Gastroesophageal sphincter (tissue), 4 donors: ENCODE results near the gene OSTN. TPM values are rescaled to one million over a fixed set of nuclear protein-coding genes. Genes with fewer than 3 reads are reported as not detected.

Source experiments
- ATAC-seq: fragments of 150-250 bp; one replicate; pipeline ENCODE4 v1.9.1; 2016; ENCODE audit warnings: mild to moderate bottlenecking, moderate library complexity
- H3K27ac ChIP-seq, 4 donors: fragments of 200-600 bp; sonication (generic) in 3 of 4; 1 replicate in 3 of 4; 2 replicates in 1 of 4; pipeline ENCODE4 v1.5.1; 2016 to 2019
- H3K27me3 ChIP-seq: fragments of 200-600 bp; sonication (generic); one replicate; pipeline ENCODE4 v1.5.1; 2019
- H3K36me3 ChIP-seq, 2 donors: fragments of 200-600 bp; sonication (generic); one replicate each; pipeline ENCODE4 v1.5.1; 2019; ENCODE audit warnings: control low read depth in 1 of 2
- H3K4me1 ChIP-seq, 3 donors: fragments of 200-600 bp; sonication (generic); 1 replicate in 2 of 3; 2 replicates in 1 of 3; pipeline ENCODE4 v1.5.1; 2016 to 2019; ENCODE audit warnings: control low read depth in 2 of 3
- H3K4me3 ChIP-seq, 2 donors: fragments of 200-600 bp; sonication (generic); one replicate each; pipeline ENCODE4 v1.5.1; 2019; ENCODE audit warnings: mild to moderate bottlenecking in 1 of 2, moderate library complexity in 1 of 2
- H3K9me3 ChIP-seq, 3 donors: fragments of 200-600 bp; sonication (generic); one replicate each; pipeline ENCODE4 v1.5.1; 2017 to 2019; ENCODE audit warnings: control low read depth in 2 of 3
- CTCF ChIP-seq, 4 experiments: fragments of 200-600 bp in 2 of 4; fragments of 450-650 bp in 2 of 4; sonication (generic) in 1 of 4; IDR thresholded peaks; one replicate each; pipeline ENCODE4 v1.5.1; 2017 to 2019; ENCODE audit warnings: antibody characterized with exemption in 4 of 4, mild to moderate bottlenecking in 2 of 4, moderate library complexity in 2 of 4
- EP300 ChIP-seq: sonication (generic); formaldehyde crosslinking; IDR thresholded peaks from one replicate; pipeline ENCODE4 v1.6.1; 2017; ENCODE audit warnings: antibody characterized with exemption, mild to moderate bottlenecking
- POLR2A ChIP-seq, 2 donors: fragments of 450-650 bp; IDR thresholded peaks; one replicate each; pipeline ENCODE4 v1.6.1; 2017; ENCODE audit warnings: antibody characterized with exemption in 2 of 2, mild to moderate bottlenecking in 2 of 2, moderate library complexity in 1 of 2
- POLR2AphosphoS5 ChIP-seq: sonication (generic); formaldehyde crosslinking; IDR thresholded peaks from one replicate; pipeline ENCODE4 v1.6.1; 2017; ENCODE audit warnings: antibody characterized with exemption
- WGBS, 2 donors: methylation state at CpG; one replicate each; pipeline ENCODE4 v1.1.5; 2018; ENCODE audit warnings: low coverage in 1 of 2; 5-methylcytosine and 5-hydroxymethylcytosine counted together
- total RNA-seq, 4 donors: library from RNA; depleted of rRNA; stranded (reverse); fragments of >200 nt; gene quantifications; one replicate each; pipeline ENCODE4 v1.1.0, GENCODE V29; 2016

Gene OSTN
- total RNA-seq, 4 donors from 2014 or later, result not detected

DNA sequence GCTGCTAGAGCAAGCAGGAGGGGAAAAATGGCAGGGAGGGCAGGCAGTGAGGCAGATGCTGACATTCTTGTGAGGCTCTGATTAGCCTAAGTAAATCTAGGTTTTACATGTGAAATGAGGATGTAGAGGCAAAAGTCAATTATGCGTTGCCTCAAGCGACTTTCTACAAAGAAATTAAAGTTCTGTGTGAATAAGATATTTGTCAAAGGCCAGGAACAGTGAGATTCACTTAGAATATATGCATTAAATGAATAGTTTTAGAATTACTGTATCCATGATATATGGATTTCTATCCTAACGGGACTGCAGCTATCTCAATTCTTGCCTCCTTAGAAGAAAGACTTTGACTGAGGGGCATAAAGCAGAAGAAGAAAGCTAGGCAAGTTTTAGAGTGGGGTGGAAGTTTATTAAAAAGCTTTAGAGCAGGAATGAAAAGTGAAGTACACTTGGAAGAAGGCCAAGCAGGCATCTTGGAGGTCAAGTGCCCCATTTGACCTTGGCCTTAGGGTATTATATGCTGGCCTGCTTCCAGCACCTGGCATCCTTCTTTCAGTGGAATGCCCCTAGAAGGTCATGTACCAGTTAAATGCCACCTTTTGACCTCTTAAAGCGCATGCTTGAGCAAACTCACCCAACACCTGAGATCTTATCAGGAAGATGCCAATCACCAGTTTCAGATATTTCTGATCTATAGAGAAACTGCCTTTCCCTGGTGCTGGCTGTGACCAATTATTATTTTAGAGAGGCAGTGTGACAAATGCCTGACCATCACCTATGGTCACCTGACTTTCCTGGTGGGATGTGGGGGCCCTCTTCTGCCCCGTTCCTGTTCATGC is 38.2 kb downstream of the OSTN start:
- Histone ChIP-seq H3K36me3 (no peaks in the 10 kb centered on the region), H3K27ac (no peak overlapping the region), H3K9me3 (no peaks in the 10 kb centered on the region), H3K4me3 (no peak overlapping the region), H3K4me1 (peaks cover 0 to 8% (median 0%) of the 10 kb centered on the region in 3 donors), H3K27me3 (no peaks in the 10 kb centered on the region)
- no peak for TF ChIP-seq EP300
- no peak for TF ChIP-seq POLR2A (IDR thresholded peaks at IDR 0.05)
- TF ChIP-seq POLR2AphosphoS5, result no peak
- TF ChIP-seq CTCF (IDR thresholded peaks at IDR 0.05), result no peak
- no peak for ATAC-seq
- 94 to 96% methylated on average over 4 of the region's 5 CpGs for WGBS, 2 donors

DNA sequence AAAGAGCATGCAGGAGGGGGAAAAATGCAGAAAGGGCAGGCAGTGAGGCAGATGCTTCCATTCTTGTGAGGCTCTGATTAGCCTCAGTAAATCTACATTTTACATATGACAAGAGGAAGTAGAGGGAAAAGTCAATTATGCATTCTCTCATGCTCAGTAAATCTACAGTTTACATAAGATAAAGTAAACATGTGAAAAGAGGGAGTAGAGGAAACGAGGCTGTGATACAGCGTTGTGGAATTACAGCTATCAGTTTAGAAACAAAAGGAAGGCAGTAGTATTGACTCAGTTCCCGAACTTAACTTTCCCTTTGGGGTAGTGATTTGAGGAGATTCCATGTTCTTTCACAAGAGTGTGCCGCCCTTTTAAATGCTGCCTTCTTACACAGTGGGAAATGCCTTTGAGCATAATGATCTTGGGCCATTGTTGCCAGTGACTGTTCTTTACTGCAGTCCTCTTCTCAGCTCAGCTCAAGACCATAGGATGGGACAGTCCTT is 39.3 kb downstream of the OSTN start:
- H3K27me3 ChIP-seq, result no peaks in the 10 kb centered on the region
- no peak overlapping the region for H3K27ac ChIP-seq
- WGBS, 2 donors, result 63 to 78% methylated on average over 4 of the region's 4 CpGs
- no peak overlapping the region for H3K4me3 ChIP-seq
- H3K9me3 ChIP-seq, result no peaks in the 10 kb centered on the region
- TF ChIP-seq POLR2A (IDR thresholded peaks at IDR 0.05) (no peak), CTCF (IDR thresholded peaks at IDR 0.05) (no peak), EP300 (no peak), POLR2AphosphoS5 (no peak)
- H3K4me1 ChIP-seq, result peaks cover 0 to 8% (median 0%) of the 10 kb centered on the region in 3 donors
- H3K36me3 ChIP-seq, result no peaks in the 10 kb centered on the region
- no peak for ATAC-seq

GRCh38 chr3:191239407-191240031 is 40.5 kb downstream of the OSTN start:
- 57 to 63% methylated on average over 1 of the region's 1 CpG for WGBS, 2 donors
- no peak overlapping the region for H3K27ac ChIP-seq
- H3K4me3 ChIP-seq, result no peak overlapping the region
- no peak for ATAC-seq
- TF ChIP-seq POLR2A (IDR thresholded peaks at IDR 0.05) (no peak), POLR2AphosphoS5 (no peak), EP300 (no peak), CTCF (IDR thresholded peaks at IDR 0.05) (no peak)
- H3K27me3 ChIP-seq, result no peaks in the 10 kb centered on the region
- H3K9me3 ChIP-seq, result no peaks in the 10 kb centered on the region
- H3K4me1 ChIP-seq, result peaks cover 0 to 8% (median 0%) of the 10 kb centered on the region in 3 donors
- H3K36me3 ChIP-seq, result no peaks in the 10 kb centered on the region

DNA sequence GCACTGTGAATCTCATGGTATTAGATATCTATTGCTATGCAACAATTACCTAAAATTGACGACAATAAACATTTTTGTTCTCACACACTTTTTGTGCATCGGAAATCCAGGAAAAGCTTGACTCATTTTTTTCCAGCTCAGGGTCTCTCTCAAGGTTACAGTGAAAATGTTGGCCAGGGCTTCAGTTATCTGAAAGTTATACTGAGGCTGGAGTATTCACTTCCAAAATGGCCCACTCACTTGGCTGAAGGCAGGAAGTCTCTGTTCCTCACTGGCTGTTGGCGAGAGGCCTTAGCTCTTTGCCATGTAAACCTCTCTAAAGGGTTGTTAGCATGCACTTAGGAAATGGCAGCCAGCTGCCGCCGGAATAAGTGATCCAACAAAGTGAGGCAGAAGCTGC is 41.4 kb downstream of the OSTN start:
- peaks cover 0 to 8% (median 0%) of the 10 kb centered on the region in 3 donors for H3K4me1 ChIP-seq
- H3K4me3 ChIP-seq, result no peak overlapping the region
- H3K36me3 ChIP-seq, result no peaks in the 10 kb centered on the region
- no peak overlapping the region for H3K27ac ChIP-seq
- H3K9me3 ChIP-seq, result no peaks in the 10 kb centered on the region
- H3K27me3 ChIP-seq, result no peaks in the 10 kb centered on the region
- TF ChIP-seq CTCF (IDR thresholded peaks at IDR 0.05) (no peak), POLR2AphosphoS5 (no peak), EP300 (no peak), POLR2A (IDR thresholded peaks at IDR 0.05) (no peak)
- WGBS, 2 donors, result 56 to 63% methylated on average over 2 to 5 of the region's 5 CpGs
- no peak for ATAC-seq
